SK-N-SH (cell line): Measurements from ENCODE around the gene MVB12B.

Experiments used
- CTCF ChIP-seq: fragments of 200-600 bp; sonication (generic); IDR thresholded peaks from 2 replicates; pipeline ENCODE4 v1.6.1; 2017; ENCODE audit warnings: antibody characterized with exemption, mild to moderate bottlenecking, moderate library complexity
- ELF1 ChIP-seq: IDR thresholded peaks from 2 replicates; pipeline ENCODE4 v1.4.0; 2012
- EP300 ChIP-seq, 2 experiments: IDR thresholded peaks; 2 replicates each; pipeline versions ENCODE4 v1.4.0 to v1.6.1; 2012; ENCODE audit warnings: borderline replicate concordance in 1 of 2, low read depth in 1 of 2, low read length in 1 of 2
- EZH2phosphoT487 ChIP-seq: fragments of 200-600 bp; sonication (generic); IDR thresholded peaks from 2 replicates; pipeline ENCODE4 v1.6.1; 2017; ENCODE audit warnings: low read depth, mixed run types, mild to moderate bottlenecking, antibody characterized with exemption, moderate library complexity, borderline replicate concordance
- FOSL2 ChIP-seq: IDR thresholded peaks from 2 replicates; pipeline ENCODE4 v1.4.0; 2012; ENCODE audit warnings: low read depth, mild to moderate bottlenecking, moderate library complexity, borderline replicate concordance
- FOXM1 ChIP-seq: IDR thresholded peaks from 2 replicates; pipeline ENCODE4 v1.4.0; 2012; ENCODE audit warnings: low read depth, mild to moderate bottlenecking
- GABPA ChIP-seq: IDR thresholded peaks from 2 replicates; pipeline ENCODE4 v1.4.0; 2012; ENCODE audit warnings: low read depth, mild to moderate bottlenecking
- MAX ChIP-seq: IDR thresholded peaks from 2 replicates; pipeline ENCODE4 v1.4.0; 2012; ENCODE audit warnings: low read depth
- MXI1 ChIP-seq: IDR thresholded peaks from 2 replicates; pipeline ENCODE4 v1.6.1; 2012; ENCODE audit warnings: mild to moderate bottlenecking, low read depth, low read length, improper control_type of control experiment
- POLR2AphosphoS5 ChIP-seq: IDR thresholded peaks from 2 replicates; pipeline ENCODE4 v1.6.1; 2012; ENCODE audit warnings: low read depth, low read length
- RAD21 ChIP-seq: IDR thresholded peaks from 2 replicates; pipeline ENCODE4 v1.6.1; 2012; ENCODE audit warnings: mild to moderate bottlenecking, low read length
- SMC3 ChIP-seq: IDR thresholded peaks from 2 replicates; pipeline ENCODE4 v1.6.1; 2012; ENCODE audit warnings: low read depth, low read length, improper control_type of control experiment
- USF2 ChIP-seq: fragments of 150-350 bp; IDR thresholded peaks from 2 replicates; pipeline ENCODE4 v1.6.1; 2017; ENCODE audit warnings: antibody characterized with exemption, low read length, low read depth, borderline replicate concordance
- YY1 ChIP-seq: IDR thresholded peaks from 2 replicates; pipeline ENCODE4 v1.4.0; 2012; ENCODE audit warnings: low read depth, mild to moderate bottlenecking

- TF ChIP-seq CTCF = no peak
- no peak for TF ChIP-seq USF2
- no peak for TF ChIP-seq YY1
- TF ChIP-seq MXI1 = no peak
- TF ChIP-seq POLR2AphosphoS5 = no peak
- no peak for TF ChIP-seq SMC3
- TF ChIP-seq FOXM1 = no peak
- no peak for TF ChIP-seq MAX
- no peak for TF ChIP-seq GABPA
- TF ChIP-seq EP300 (IDR thresholded peaks at IDR 0.05; ENCODE audit: borderline replicate concordance in 1 of 2, low read depth in 1 of 2, low read length in 1 of 2) = no peak
- TF ChIP-seq EZH2phosphoT487 = no peak
- TF ChIP-seq ELF1 = no peak
- TF ChIP-seq FOSL2 = no peak
- no peak for TF ChIP-seq RAD21
Observed at GRCh38 chr9:126401581-126401980, 75.0 kb downstream of the MVB12B start.
